Tibial nerve (tissue), 4 donors: ENCODE measurements around the gene UBE2J2. TPM values are rescaled to one million over a fixed set of nuclear protein-coding genes. Genes with fewer than 3 reads are reported as not detected.

ENCODE experiments used
- DNase-seq, 2 donors: peaks; one replicate each; pipeline ENCODE4 v3.0.0-alpha.2; 2019; ENCODE audit warnings: low spot score in 2 of 2
- H3K27ac ChIP-seq, 4 donors: fragments of 200-600 bp; sonication (generic) in 3 of 4; one replicate each; pipeline ENCODE4 v1.5.1; 2017 to 2019; ENCODE audit warnings: mild to moderate bottlenecking in 1 of 4
- H3K27me3 ChIP-seq, 2 donors: fragments of 200-600 bp; sonication (generic) in 1 of 2; one replicate each; pipeline versions ENCODE4 v1.5.1 to v1.6.0; 2017 to 2019
- H3K36me3 ChIP-seq, 3 donors: fragments of 200-600 bp; sonication (generic); one replicate each; pipeline ENCODE4 v1.5.1; 2018 to 2019
- H3K4me1 ChIP-seq, 4 donors: fragments of 200-600 bp; sonication (generic) in 3 of 4; one replicate each; pipeline ENCODE4 v1.5.1; 2017 to 2019
- H3K4me3 ChIP-seq, 4 donors: fragments of 200-600 bp; sonication (generic) in 3 of 4; one replicate each; pipeline ENCODE4 v1.5.1; 2017 to 2019; ENCODE audit warnings: mild to moderate bottlenecking in 1 of 4, moderate library complexity in 1 of 4
- H3K9me3 ChIP-seq, 4 donors: fragments of 200-600 bp; sonication (generic) in 3 of 4; one replicate each; pipeline ENCODE4 v1.5.1; 2017 to 2019
- CTCF ChIP-seq, 5 experiments: fragments of 200-600 bp in 3 of 5; fragments of 450-650 bp in 2 of 5; sonication (generic) in 3 of 5; IDR thresholded peaks; one replicate each; pipeline ENCODE4 v1.5.1; 2016 to 2019; ENCODE audit warnings: antibody characterized with exemption in 5 of 5, mild to moderate bottlenecking in 3 of 5, moderate library complexity in 2 of 5
- EP300 ChIP-seq, 2 donors: sonication (generic); formaldehyde crosslinking; IDR thresholded peaks; one replicate each; pipeline ENCODE4 v1.6.1; 2017; ENCODE audit warnings: antibody characterized with exemption in 2 of 2, mild to moderate bottlenecking in 1 of 2
- POLR2A ChIP-seq, 2 donors: fragments of 450-650 bp; IDR thresholded peaks; one replicate each; pipeline ENCODE4 v1.6.1; 2017; ENCODE audit warnings: antibody characterized with exemption in 2 of 2, mild to moderate bottlenecking in 2 of 2, moderate library complexity in 2 of 2
- WGBS, 2 donors: methylation state at CpG; one replicate each; pipeline ENCODE4 v1.1.5; 2018; 5-methylcytosine and 5-hydroxymethylcytosine counted together
- total RNA-seq, 4 donors: library from RNA; depleted of rRNA; stranded (reverse); fragments of >200 nt; gene quantifications; one replicate each; pipeline ENCODE4 v1.1.0, GENCODE V29; 2016

The UBE2J2 gene
- total RNA-seq, 4 donors from 2014 or later = 42.2 to 61.0 (median 53.5) TPM

GRCh38 chr1:1226566-1227362 is 46.9 kb downstream of the UBE2J2 start:
- Histone ChIP-seq H3K36me3 (peaks cover 5 to 74% (median 21%) of the 10 kb centered on the region in 3 donors), H3K9me3 (no peaks in the 10 kb centered on the region), H3K27me3 (no peaks in the 10 kb centered on the region), H3K27ac (no peak overlapping the region), H3K4me1 (peaks cover 0 to 24% (median 18%) of the 10 kb centered on the region in 4 donors), H3K4me3 (no peak overlapping the region)
- no peak for TF ChIP-seq EP300 (IDR thresholded peaks at IDR 0.05)
- TF ChIP-seq POLR2A (IDR thresholded peaks at IDR 0.05) = no peak
- TF ChIP-seq CTCF (IDR thresholded peaks at IDR 0.05) = no peak
- no peak for DNase-seq
- 92% methylated on average over 26 to 44 of the region's 44 CpGs for WGBS, 2 donors

DNA sequence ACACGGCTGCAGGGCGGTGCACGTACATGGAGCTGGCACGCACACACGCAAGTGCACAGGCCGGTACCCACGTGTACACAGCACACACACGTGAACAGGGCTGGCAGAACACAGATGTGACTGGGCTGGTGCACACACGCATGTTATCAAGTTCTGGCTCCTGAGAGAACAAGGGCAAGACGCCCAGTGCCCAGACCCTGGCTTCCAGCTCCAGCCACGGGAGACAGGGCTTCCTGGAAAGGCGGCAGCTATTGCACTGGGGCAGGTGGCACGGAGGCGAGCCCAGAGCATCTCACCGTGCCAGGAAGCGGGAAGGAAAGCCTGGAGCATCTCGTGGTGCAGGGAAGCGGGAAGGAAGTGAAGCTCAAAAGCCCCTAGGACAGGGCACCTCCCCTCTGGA is 47.7 kb downstream of the UBE2J2 start:
- peaks cover 5 to 83% (median 21%) of the 10 kb centered on the region in 3 donors for H3K36me3 ChIP-seq
- 86 to 96% methylated on average over 18 of the region's 18 CpGs for WGBS, 2 donors

GRCh38 chr1:1225238-1225845 is 48.3 kb downstream of the UBE2J2 start:
- Histone ChIP-seq H3K27ac (no peak overlapping the region), H3K36me3 (peaks cover 5 to 88% (median 21%) of the 10 kb centered on the region in 3 donors), H3K27me3 (no peaks in the 10 kb centered on the region), H3K9me3 (no peaks in the 10 kb centered on the region), H3K4me1 (peaks cover 0 to 16% (median 11%) of the 10 kb centered on the region in 4 donors), H3K4me3 (no peak overlapping the region)
- DNase-seq = no peak
- TF ChIP-seq EP300 (IDR thresholded peaks at IDR 0.05) (no peak), CTCF (IDR thresholded peaks at IDR 0.05) (no peak), POLR2A (IDR thresholded peaks at IDR 0.05) (no peak)
- WGBS, 2 donors = 92 to 93% methylated on average over 24 to 29 of the region's 34 CpGs

More for the DNA sequence above, 47.7 kb downstream of the UBE2J2 start:
- Histone ChIP-seq H3K4me1 (peaks cover 0 to 21% (median 17%) of the 10 kb centered on the region in 4 donors), H3K27me3 (no peaks in the 10 kb centered on the region), H3K27ac (no peak overlapping the region), H3K4me3 (no peak overlapping the region), H3K9me3 (no peaks in the 10 kb centered on the region)
- no peak for TF ChIP-seq EP300 (IDR thresholded peaks at IDR 0.05)
- TF ChIP-seq CTCF (IDR thresholded peaks at IDR 0.05) = no peak
- TF ChIP-seq POLR2A (IDR thresholded peaks at IDR 0.05) = no peak
- DNase-seq = no peak

DNA sequence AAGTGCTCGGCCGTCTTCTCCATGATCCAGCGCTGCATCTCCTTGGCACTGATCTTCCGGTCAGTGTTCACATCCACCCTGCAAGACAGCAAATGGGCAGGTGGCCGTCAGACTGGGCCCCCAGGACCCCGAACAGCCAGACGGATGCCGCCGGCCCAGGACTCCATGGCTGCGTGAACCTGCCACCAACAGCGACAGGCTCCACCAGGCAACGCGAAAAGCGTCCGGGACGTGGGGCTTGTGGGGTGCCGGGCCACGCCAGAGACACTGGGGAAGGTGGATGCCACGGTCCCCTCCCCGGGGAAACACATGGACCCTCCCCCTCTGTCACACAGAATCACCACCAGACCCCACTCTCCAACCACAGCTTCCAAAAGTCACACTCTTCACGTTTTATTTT is 49.8 kb downstream of the UBE2J2 start:
- no peaks in the 10 kb centered on the region for H3K27me3 ChIP-seq

More for the DNA sequence above, 49.8 kb downstream of the UBE2J2 start:
- no peak overlapping the region for H3K27ac ChIP-seq
- H3K36me3 ChIP-seq = peaks cover 5 to 100% (median 21%) of the 10 kb centered on the region in 3 donors
- no peaks in the 10 kb centered on the region for H3K9me3 ChIP-seq
- no peak for DNase-seq
- TF ChIP-seq CTCF (IDR thresholded peaks at IDR 0.05) (no peak), POLR2A (IDR thresholded peaks at IDR 0.05) (no peak), EP300 (IDR thresholded peaks at IDR 0.05) (no peak)
- H3K4me1 ChIP-seq = peaks cover 0 to 2% (median 0%) of the 10 kb centered on the region in 4 donors
- WGBS, 2 donors = 88 to 96% methylated on average over 11 to 12 of the region's 21 CpGs
- H3K4me3 ChIP-seq = no peak overlapping the region
